ENCODE results near the gene BATF3.

BATF3 gene

DNA sequence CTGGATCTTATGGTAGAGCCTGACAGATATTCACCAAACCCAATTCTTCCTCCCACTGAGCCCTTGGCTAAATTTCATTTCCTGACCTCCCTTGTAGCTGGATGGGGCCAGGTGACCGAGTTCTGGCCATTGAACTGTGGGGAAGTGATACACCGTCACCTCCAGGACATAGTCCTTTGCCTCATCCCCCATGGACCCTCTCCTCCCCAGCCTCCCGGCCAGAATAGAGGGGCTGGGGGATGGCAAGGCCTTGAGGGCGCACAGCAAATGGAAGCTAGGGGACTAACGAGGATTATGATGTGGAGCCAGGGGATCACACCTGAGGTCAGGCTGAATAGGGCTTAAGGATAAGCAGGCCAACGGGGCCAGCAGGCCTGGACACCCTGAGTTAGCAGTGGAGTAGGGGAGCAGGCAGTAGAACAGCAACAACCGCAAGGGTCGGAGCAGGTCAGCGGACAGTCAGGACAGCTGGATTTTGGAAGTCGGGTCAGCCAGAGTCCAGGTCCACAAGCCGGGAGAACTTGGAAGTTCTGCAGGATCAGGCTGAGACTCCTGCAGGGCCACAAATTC, 15.0 kb downstream of the BATF3 start:
- no peak for DNase-seq (ENCODE audit: low spot score)

- no peak for DNase-seq (ENCODE audit: low spot score)
Measured at GRCh38 chr1:212684076-212684475, 15.6 kb downstream of the BATF3 start.

DNA sequence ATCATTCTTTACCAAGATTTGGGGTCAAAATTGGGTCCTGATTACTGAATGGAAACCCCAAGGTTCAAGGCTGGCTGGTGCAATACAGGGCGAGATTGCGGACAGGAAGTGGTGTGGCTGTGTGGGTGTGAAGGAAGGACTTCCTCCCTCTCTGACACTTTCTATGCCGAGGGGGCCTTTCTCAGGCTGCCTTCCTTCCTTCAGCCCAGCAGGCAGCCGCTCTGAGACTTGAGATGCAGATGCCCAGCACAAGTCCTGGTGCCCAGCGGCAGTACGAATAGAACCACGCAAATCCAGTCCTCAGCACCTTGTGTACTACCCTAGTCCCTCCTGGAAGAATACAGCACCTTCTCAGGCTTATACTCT, 16.3 kb downstream of the BATF3 start:
- peak; percentile 22 for DNase-seq (ENCODE audit: low spot score)

DNA sequence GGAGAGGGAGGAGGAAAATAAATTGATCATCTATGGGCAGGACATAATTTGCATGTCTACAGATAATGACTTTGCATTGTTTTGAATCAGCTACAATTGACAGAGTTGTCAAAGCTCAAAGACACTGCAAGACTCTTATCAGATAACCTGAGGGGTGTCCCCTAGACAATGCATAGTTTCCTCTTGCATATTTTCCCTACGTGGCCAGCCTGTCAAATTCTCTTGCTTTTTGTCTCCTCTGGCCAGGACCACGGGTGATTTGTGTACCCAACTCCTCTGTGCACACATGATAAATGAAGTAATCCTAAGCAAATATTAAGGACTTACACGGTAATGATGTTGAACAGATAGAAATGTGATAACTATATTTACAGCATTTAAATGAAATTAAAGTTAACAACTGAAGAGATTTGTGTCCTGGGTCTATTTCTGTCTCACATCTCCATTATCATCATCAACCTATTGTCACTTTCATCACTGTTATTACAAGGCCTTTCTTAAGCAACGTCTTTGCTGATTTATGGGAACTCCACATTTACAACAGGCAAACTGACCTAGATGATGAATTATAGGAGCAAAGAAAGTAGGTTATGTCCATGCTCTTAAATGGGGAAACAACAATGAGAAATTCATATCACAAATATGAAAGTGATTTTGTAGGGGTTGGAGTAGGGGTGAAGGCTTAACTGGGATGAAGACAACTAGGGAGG, 18.8 kb downstream of the BATF3 start:
- no peak for DNase-seq (ENCODE audit: low spot score)

DNA sequence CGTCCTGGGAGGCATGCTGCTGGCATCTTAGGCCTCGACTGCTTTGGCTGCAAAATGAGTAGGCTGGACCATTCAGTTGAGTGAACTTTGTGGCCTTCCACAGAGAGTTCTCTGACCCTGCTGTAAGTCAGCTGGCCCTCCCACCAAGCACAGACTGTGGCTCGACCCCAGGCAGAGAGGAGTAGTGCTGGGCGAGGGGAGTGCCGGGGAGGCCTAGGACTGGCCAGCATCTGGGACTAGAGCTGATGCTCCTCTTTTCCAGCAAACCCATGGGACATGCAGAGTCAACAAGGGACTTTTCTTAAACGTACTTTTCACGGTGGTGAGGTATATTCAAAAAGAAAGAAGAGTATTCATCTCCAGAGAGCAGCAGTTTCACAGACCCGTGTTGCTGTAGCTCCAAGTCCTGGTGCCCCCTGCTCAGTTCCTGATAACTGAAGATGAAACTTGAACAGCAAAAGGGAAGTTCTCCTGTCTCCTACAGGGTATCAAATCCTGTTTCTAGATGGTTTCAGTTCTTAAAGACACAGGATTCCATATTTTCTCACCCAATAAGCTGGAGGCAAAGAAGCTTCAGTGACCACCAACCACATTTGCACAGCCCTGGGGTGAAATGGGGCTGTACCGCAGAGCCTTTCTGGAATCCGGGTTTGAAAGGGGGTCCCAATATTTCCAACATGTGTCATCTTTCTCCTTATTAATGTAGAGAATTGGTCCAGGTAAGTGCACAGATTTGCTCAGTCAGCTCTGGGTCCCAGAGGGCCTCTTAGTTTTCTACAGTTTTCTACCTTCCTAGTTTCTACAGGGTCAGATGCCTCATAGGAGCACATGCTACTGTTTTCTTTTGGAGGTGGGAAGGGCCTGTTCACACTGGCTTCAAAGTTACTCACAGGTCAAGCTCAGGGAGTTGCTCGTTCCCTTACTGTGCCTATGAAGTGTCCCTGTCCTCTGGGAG, 20.9 kb downstream of the BATF3 start:
- peak; percentile 29 for DNase-seq (ENCODE audit: low spot score)

DNA sequence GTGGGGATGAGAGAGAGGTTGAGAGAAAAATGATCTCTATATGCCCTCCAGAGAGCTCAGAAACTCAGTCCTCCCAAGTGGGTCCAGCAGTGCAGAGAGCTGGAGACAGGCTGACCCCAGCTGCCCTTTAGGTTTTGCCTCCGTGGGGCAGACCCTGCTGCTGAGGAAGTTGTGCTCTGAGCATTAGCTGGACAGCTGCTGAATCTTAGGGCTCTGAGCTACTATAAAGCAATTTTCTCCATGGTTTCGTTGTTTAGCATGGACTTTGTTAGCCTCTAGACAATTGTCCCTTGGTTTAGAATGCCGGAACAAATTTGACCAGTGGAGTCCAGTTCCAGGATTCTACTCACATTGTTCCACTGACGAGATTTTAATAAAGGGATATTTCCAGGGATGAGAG, 22.1 kb downstream of the BATF3 start:
- DNase-seq (ENCODE audit: low spot score): no peak

DNA sequence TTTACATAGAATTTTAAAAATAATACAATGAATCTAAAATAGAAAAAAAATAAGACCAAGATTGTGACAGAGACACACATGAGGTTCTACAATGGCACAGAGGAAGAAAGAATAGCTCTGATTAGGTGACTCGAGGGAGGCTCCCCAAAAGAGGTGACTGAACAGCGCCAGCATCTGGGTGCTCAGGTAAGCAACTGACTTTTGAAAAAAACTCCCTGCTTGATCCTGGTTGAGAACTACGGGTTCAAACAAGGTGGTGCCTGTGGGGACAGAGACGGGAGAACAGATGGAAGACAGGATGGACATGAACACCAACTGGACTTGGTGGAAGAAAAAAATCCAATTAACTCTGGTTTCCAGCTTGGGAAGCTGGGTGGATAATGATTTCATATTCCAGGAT, 22.5 kb downstream of the BATF3 start:
- no peak for DNase-seq (ENCODE audit: low spot score)

- no peak for DNase-seq (ENCODE audit: low spot score)
Measured at GRCh38 chr1:212675675-212676074, 24.0 kb downstream of the BATF3 start.

- no peak for DNase-seq (ENCODE audit: low spot score)
Measured at GRCh38 chr1:212674872-212675271, 24.8 kb downstream of the BATF3 start.

DNA sequence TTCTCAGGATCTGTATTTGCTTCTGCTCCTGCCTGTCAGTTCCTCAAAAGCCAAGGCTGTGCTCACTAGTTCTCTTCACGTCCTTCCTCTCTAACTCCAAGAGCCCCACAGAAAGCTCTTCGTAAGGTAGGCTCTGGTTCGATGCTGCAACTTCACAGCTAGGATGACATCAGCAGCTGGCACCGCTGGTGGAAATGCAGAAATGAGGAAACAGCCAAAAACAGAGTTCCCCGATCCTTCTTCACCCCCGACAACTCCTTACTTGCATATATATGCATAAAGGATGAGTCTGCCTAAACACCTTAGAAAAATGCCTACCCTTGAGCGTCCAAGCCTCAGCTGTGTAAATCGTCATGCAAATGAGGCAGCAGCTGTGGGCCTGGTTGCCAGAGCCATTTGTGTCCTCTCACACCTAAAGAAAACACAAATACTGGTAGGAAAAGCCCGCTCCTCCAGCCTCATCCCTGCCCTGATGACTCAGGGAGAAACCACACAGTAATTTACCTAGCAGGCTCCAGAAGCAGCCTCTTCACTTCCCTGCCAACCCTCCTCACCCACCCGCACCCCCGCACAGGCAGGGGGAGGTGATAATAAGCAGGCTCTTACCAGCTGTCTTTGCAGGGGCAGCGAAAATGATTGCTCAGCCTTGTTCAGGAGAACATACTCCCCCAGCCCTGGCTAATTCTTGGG, 28.2 kb downstream of the BATF3 start:
- DNase-seq (ENCODE audit: low spot score): peak; percentile 63

DNA sequence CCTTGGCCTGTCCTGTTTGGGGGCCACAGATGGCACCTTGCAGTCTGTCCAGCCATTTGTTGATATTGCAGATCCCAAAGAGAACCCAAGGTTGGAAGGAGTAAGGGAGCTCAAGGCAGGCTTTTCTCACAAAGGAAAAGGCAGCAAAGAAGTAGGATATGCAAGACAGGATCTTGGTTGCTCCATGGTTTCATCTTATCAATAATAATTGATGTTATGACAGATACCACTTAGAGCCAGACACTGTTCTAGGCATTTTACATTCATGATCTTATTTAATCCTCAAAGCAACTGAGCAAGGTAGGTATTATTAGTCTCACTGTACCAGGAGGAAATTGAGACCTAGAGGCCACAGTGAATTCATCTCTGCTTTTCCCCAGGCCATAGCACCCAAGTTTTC, 28.8 kb downstream of the BATF3 start:
- no peak for DNase-seq (ENCODE audit: low spot score)

DNA sequence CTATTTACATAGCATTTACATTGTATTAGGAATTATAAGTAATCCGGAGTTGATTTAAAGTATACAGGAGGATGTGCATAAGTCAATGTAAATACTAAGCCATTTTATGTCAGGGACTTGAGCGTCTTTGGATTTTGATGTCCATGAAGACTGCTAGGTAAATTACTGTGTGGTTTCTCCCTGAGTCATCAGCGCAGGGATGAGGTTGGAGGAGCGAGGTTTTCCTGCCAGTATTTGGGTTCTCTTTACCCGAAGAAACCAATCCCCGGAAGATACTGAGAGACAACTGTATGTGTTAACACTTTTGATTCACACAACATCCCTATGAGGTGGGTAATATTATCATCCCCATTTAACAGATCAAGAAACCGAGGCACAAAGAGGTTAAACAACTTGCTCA, 29.3 kb downstream of the BATF3 start:
- DNase-seq (ENCODE audit: low spot score): no peak

DNA sequence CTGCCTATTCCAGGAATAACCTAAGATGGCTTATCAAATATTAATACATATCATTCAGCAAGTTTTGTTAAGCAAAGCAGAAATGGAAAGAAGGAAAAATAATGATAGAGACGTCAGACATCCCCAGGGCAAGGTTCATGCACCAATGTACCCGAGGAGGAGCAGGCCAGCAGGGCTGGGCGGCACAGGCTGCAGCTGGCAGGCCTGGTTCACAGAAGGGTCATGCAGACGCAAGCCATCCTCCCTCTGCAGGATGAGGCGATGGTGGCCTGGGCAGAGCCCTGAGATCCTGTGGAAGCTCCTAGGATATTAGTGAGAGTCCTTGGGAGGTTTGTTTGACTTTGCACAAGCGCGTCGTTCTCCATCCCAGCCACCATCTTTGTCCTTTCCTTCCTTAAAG, 30.0 kb downstream of the BATF3 start:
- DNase-seq (ENCODE audit: low spot score): no peak

DNA sequence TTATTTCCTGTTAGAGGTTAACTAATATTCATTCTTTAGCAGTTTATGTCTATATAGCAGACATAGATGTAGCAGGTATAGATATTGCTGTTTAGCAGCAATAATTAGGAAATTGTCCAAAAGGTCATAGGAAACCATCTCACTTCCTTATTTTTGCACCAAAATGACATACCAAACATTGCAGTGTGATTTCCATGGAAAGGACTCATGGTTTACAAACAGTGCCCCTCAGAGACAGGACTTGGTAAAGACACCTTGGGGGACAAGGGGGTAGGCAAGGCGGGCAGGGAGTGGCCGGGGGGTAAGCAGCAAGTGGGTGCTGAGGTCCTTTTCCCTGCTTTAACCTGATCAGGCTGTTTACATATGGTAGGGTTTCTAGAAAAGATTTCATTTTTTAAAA, 30.5 kb downstream of the BATF3 start:
- DNase-seq (ENCODE audit: low spot score): no peak

DNA sequence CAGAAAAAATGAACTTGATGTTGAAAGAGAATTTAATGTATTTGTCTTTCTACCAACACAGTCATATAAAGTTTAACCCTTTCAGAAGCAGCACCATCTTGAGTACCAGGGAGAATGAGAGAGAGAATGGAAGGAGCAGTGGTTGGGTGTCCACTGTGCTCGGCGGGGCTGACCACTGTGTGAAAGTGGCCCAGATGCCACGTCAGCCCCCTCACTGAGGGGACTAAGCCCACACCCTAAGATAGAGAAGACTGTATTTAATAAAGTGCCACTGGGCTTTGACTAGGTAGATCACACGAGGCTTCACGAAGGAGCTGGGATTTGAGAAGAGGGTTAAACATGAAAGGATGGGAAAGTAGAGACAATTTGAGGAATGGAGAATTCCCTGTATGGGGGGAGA, 31.2 kb downstream of the BATF3 start:
- no peak for DNase-seq (ENCODE audit: low spot score)

DNA sequence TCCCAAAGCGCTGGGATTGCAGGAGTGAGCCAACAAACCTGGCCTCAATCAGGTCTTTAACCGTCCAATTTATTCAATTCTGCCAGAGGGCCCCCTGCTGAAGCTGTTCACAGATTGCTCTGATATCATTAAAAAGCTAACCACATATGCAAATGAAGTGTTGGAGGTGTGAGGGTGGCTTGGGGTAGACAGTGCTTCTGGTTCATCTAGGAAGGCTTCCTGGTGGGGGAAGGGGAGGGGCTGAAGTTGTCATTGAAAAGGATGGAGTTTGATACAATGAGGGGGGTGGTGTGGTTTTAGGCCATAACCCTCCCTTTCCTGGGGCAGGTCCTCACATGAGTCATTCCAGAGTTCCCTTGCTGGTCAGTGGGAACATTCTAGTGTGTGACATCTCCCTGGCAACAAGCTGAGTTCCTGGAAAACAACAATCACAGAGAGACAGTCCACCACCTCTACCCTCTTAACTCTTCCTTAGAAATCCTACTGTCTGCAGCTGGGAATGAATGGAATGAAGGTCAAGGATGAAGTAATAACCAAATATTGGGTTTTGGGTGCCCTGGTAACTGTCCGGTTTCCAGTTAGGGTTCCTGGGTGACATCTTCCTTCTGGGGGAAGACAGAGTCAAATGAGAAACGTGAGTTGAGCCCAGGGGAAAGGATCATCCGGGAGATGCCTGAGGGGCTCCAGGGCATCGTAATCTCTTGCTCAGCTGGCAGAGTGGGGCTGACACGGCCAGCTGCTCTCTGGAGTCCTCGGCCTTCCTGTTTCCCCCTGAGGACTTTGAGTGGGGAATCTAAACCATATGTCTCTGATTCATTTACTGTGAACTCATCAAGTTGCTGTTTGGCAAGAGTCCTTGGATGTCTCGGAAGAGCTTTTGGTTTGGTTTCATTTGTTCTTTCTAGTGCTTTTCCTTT, 32.2 kb downstream of the BATF3 start:
- no peak for DNase-seq (ENCODE audit: low spot score)

- DNase-seq (ENCODE audit: low spot score): no peak
Measured at GRCh38 chr1:212666116-212666775, 33.4 kb downstream of the BATF3 start.

GRCh38 chr1:212665241-212666115, 34.2 kb downstream of the BATF3 start:
- peak; percentile 80 for DNase-seq (ENCODE audit: low spot score)

- no peak for DNase-seq (ENCODE audit: low spot score)
Measured at GRCh38 chr1:212664409-212665199, 35.0 kb downstream of the BATF3 start.
